ENCODE data around the gene GUK1.

DNA sequence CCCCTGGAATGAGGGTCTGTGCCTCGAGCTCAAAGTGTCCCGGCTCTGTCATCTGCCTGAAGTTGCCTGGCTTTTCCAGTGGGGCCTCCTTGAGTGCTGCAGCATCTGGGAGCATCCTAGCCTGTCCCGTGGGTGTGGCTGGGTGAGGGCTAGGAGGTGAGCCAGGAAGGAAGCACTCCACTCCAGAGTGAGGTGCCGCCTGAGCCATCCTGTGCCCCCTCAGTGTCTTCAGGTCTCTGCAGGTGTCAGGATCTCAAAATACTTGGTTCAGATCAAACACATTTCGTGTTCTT lies 37.0 kb downstream of the GUK1 start:
- TF ChIP-seq, protein P1, sequence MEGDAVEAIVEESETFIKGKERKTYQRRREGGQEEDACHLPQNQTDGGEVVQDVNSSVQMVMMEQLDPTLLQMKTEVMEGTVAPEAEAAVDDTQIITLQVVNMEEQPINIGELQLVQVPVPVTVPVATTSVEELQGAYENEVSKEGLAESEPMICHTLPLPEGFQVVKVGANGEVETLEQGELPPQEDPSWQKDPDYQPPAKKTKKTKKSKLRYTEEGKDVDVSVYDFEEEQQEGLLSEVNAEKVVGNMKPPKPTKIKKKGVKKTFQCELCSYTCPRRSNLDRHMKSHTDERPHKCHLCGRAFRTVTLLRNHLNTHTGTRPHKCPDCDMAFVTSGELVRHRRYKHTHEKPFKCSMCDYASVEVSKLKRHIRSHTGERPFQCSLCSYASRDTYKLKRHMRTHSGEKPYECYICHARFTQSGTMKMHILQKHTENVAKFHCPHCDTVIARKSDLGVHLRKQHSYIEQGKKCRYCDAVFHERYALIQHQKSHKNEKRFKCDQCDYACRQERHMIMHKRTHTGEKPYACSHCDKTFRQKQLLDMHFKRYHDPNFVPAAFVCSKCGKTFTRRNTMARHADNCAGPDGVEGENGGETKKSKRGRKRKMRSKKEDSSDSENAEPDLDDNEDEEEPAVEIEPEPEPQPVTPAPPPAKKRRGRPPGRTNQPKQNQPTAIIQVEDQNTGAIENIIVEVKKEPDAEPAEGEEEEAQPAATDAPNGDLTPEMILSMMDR (conservative IDR thresholded peaks at IDR 0.05; ENCODE audit: low read depth in 2 of 2): no peak
- TF ChIP-seq EZH2 (IDR thresholded peaks at IDR 0.05; ENCODE audit: low read depth, unreplicated experiment): no peak

All from GM23338 (cell line).